Measurements from ENCODE around the gene BICRAL.
"Not testable (repeated sequence)": the region's sequence is repeated elsewhere in the genome, so short reads cannot be mapped to it uniquely, and the experiment has no call there.

BICRAL gene

DNA sequence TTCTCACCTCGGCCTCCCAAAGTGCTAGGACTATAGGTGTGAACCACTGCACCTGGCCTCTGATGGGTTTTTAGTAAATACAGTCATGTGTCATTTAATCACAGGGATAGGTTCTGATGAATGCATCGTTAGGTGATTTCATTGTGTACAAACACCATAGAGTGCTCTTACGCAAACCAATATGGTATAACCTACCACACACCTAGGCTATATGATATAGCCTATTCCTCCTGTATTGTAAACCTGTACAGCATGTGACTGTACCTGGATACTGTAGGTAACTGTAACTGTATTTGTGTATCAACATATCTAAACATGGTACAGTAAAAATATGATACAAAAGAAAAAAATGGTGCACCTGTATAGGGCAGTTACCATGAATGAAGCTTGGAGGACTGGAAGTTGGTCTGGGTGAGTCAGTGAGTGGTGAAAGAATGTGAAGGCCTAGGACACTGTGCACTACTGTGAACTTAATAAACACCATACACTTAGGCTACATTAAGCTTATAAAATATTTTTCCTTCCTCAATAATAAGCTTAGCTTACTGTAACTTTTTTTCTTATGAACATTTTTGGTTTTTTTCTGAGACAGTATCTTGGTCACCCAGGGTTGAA, 10.0 kb downstream of the BICRAL start:
- H3K36me3 ChIP-seq (ENCODE audit: control insufficient read depth, insufficient read depth, low read length), result no peaks in the 10 kb centered on the region
- H3K27ac ChIP-seq (ENCODE audit: low read length), result no peak overlapping the region
- H3K4me1 ChIP-seq (ENCODE audit: control insufficient read depth, insufficient read depth, low read length), result 0 out of 2 replicates have a peak, but pooled peaks cover 1% of the 10 kb centered on the region
- no CpG with 5 or more reads among the region's 3 CpGs for WGBS (ENCODE audit: insufficient coverage, insufficient read length)
- H3K27me3 ChIP-seq (ENCODE audit: control insufficient read depth, insufficient read depth, low read length), result no peaks in the 10 kb centered on the region
- H3K4me3 ChIP-seq (ENCODE audit: low read length), result no peak overlapping the region
- DNase-seq (ENCODE audit: low read depth, low spot score), result no peak
- no peaks in the 10 kb centered on the region; the same call in 1 of the 2 replicates for H3K9me3 ChIP-seq (ENCODE audit: control insufficient read depth, insufficient read depth, low read length)

- H3K27ac ChIP-seq (ENCODE audit: low read length), result no peak overlapping the region
- no peak for DNase-seq (ENCODE audit: low read depth, low spot score)
- H3K4me1 ChIP-seq (ENCODE audit: control insufficient read depth, insufficient read depth, low read length), result no peaks in the 10 kb centered on the region
- no peaks in the 10 kb centered on the region for H3K36me3 ChIP-seq (ENCODE audit: control insufficient read depth, insufficient read depth, low read length)
- no peak overlapping the region for H3K4me3 ChIP-seq (ENCODE audit: low read length)
- H3K27me3 ChIP-seq (ENCODE audit: control insufficient read depth, insufficient read depth, low read length), result no peaks in the 10 kb centered on the region
- WGBS (ENCODE audit: insufficient coverage, insufficient read length), result no CpG with 5 or more reads among the region's 1 CpG
- no peaks in the 10 kb centered on the region; the same call in 1 of the 2 replicates for H3K9me3 ChIP-seq (ENCODE audit: control insufficient read depth, insufficient read depth, low read length)
Observed at GRCh38 chr6:42795651-42796050, 13.8 kb downstream of the BICRAL start.

DNA sequence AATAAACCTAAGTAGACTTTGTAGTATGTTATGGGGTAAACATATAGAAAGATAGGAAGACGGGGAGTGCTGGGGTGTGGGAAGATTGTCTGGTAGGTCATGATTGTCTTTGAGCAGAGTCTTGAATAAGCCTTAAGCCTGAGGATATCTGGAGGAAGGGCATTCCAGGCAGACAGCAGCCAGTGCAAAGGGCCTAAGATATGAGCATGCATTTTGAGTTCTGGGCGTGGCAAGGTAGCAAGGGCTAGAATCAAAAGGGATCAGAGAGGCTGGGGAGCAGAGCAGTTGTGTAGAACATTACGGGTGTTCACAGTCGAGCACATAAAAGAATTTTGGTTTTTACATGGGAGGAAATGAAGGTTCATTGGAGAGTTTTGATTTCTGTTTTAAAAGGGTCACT, 14.3 kb downstream of the BICRAL start:
- Histone ChIP-seq H3K27me3 (ENCODE audit: control insufficient read depth, insufficient read depth, low read length) (no peaks in the 10 kb centered on the region), H3K4me3 (ENCODE audit: low read length) (no peak overlapping the region), H3K9me3 (ENCODE audit: control insufficient read depth, insufficient read depth, low read length) (no peaks in the 10 kb centered on the region; the same call in 1 of the 2 replicates), H3K36me3 (ENCODE audit: control insufficient read depth, insufficient read depth, low read length) (no peaks in the 10 kb centered on the region), H3K27ac (ENCODE audit: low read length) (no peak overlapping the region), H3K4me1 (ENCODE audit: control insufficient read depth, insufficient read depth, low read length) (no peaks in the 10 kb centered on the region)
- WGBS (ENCODE audit: insufficient coverage, insufficient read length), result no CpG with 5 or more reads among the region's 4 CpGs
- no peak for DNase-seq (ENCODE audit: low read depth, low spot score)

- H3K4me1 ChIP-seq (ENCODE audit: control insufficient read depth, insufficient read depth, low read length); H3K4me3 ChIP-seq (ENCODE audit: low read length); DNase-seq (ENCODE audit: low read depth, low spot score); H3K9me3 ChIP-seq (ENCODE audit: control insufficient read depth, insufficient read depth, low read length); H3K27ac ChIP-seq (ENCODE audit: low read length); H3K36me3 ChIP-seq (ENCODE audit: control insufficient read depth, insufficient read depth, low read length); H3K27me3 ChIP-seq (ENCODE audit: control insufficient read depth, insufficient read depth, low read length): not testable (repeated sequence)
- no CpG with 5 or more reads among the region's 3 CpGs for WGBS (ENCODE audit: insufficient coverage, insufficient read length)
Observed at GRCh38 chr6:42797696-42798095, 15.8 kb downstream of the BICRAL start.

- no CpG with 5 or more reads among the region's 7 CpGs for WGBS (ENCODE audit: insufficient coverage, insufficient read length)
- no peaks in the 10 kb centered on the region for H3K4me1 ChIP-seq (ENCODE audit: control insufficient read depth, insufficient read depth, low read length)
- H3K4me3 ChIP-seq (ENCODE audit: low read length), result no peak overlapping the region
- DNase-seq (ENCODE audit: low read depth, low spot score), result no peak
- no peaks in the 10 kb centered on the region for H3K27me3 ChIP-seq (ENCODE audit: control insufficient read depth, insufficient read depth, low read length)
- no peaks in the 10 kb centered on the region for H3K36me3 ChIP-seq (ENCODE audit: control insufficient read depth, insufficient read depth, low read length)
- no peak overlapping the region for H3K27ac ChIP-seq (ENCODE audit: low read length)
- no peaks in the 10 kb centered on the region for H3K9me3 ChIP-seq (ENCODE audit: control insufficient read depth, insufficient read depth, low read length)
Observed at GRCh38 chr6:42805297-42805861, 23.5 kb downstream of the BICRAL start.

GRCh38 chr6:42806359-42806758, 24.5 kb downstream of the BICRAL start:
- H3K36me3 ChIP-seq (ENCODE audit: control insufficient read depth, insufficient read depth, low read length); H3K4me3 ChIP-seq (ENCODE audit: low read length); H3K9me3 ChIP-seq (ENCODE audit: control insufficient read depth, insufficient read depth, low read length); H3K27me3 ChIP-seq (ENCODE audit: control insufficient read depth, insufficient read depth, low read length); H3K4me1 ChIP-seq (ENCODE audit: control insufficient read depth, insufficient read depth, low read length); DNase-seq (ENCODE audit: low read depth, low spot score); H3K27ac ChIP-seq (ENCODE audit: low read length): not testable (repeated sequence)
- no CpG with 5 or more reads among the region's 7 CpGs for WGBS (ENCODE audit: insufficient coverage, insufficient read length)

DNA sequence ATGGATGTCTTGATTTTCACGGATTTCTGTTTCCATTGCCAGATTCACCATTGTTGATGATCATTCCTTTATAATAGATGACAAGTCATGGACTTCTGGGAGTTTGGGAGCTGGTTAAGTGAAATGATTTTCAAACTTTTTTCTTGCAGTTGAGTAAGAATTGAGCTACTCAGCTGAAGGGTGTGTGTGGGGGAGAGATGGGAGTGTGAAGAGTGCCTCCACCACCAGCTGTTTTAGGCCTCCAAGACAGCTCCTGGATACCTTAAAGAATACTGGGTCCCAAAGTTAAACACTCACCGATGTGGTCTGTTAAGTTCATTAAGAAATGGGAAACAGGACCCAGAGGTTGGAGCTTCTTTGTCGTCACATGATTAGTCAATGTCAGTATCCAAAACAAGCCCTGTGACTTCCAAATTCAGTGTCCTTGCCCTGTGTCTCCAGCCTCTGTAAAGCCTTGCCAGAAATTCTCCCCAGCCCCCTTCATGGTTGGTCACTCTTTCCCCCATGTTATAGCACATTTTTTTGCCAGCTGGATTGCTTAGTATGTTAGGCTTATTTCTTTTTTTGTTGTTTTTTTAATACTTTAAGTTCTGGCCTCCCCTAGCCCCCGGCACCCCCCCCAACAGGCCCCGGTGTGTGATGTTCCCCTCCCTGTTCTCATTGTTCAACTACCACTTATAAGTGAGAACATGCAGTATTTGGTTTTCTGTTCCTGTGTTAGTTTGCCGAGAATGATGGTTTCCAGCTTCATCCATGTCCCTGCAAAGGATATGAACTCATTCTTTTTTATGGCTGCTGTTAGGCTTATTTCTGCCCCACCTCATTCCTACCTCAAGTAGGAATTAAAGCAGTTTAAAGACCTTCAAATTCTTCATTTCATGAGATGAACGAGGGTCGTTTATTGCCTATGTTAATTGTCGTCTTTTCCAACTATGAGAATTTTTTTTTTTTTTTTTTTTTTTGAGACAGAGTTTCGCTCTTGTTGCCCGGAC, 26.9 kb downstream of the BICRAL start:
- Histone ChIP-seq H3K27ac (ENCODE audit: low read length) (no peak overlapping the region), H3K27me3 (ENCODE audit: control insufficient read depth, insufficient read depth, low read length) (no peaks in the 10 kb centered on the region), H3K4me3 (ENCODE audit: low read length) (no peak overlapping the region), H3K4me1 (ENCODE audit: control insufficient read depth, insufficient read depth, low read length) (no peaks in the 10 kb centered on the region), H3K9me3 (ENCODE audit: control insufficient read depth, insufficient read depth, low read length) (no peaks in the 10 kb centered on the region), H3K36me3 (ENCODE audit: control insufficient read depth, insufficient read depth, low read length) (no peaks in the 10 kb centered on the region)
- no CpG with 5 or more reads among the region's 11 CpGs for WGBS (ENCODE audit: insufficient coverage, insufficient read length)
- no peak for DNase-seq (ENCODE audit: low read depth, low spot score)

- Histone ChIP-seq H3K27me3 (ENCODE audit: control insufficient read depth, insufficient read depth, low read length) (no peaks in the 10 kb centered on the region), H3K9me3 (ENCODE audit: control insufficient read depth, insufficient read depth, low read length) (no peaks in the 10 kb centered on the region), H3K36me3 (ENCODE audit: control insufficient read depth, insufficient read depth, low read length) (no peaks in the 10 kb centered on the region), H3K4me1 (ENCODE audit: control insufficient read depth, insufficient read depth, low read length) (no peaks in the 10 kb centered on the region), H3K27ac (ENCODE audit: low read length) (no peak overlapping the region), H3K4me3 (ENCODE audit: low read length) (no peak overlapping the region)
- no peak for DNase-seq (ENCODE audit: low read depth, low spot score)
- no CpG with 5 or more reads among the region's 2 CpGs for WGBS (ENCODE audit: insufficient coverage, insufficient read length)
Observed at GRCh38 chr6:42813074-42813645, 31.3 kb downstream of the BICRAL start.

DNA sequence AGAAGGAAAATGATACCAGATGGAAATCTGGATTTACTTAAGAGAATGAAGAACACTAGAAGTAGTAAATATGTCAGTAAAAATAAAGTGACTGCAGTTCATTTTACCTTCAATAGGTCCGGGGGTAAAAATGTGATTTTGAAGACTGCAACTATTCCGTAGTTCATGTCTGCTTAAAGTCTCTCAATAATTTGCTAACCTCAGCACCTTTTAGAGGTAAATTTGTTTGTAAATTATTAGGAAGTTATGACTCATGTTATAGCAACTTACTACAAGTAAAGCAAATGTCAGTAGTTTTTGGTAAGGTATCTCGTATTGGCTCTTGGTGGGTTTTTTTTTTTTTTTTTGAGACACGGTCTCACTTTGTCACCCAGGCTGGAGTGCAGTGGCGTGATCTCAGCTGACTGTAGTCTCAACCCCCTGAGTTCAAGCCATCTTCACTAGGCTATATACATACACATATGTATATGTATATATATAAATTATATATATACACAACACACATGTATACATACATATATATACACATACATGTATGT, 32.1 kb downstream of the BICRAL start:
- no peaks in the 10 kb centered on the region for H3K4me1 ChIP-seq (ENCODE audit: control insufficient read depth, insufficient read depth, low read length)
- H3K9me3 ChIP-seq (ENCODE audit: control insufficient read depth, insufficient read depth, low read length), result no peaks in the 10 kb centered on the region
- no peak overlapping the region for H3K27ac ChIP-seq (ENCODE audit: low read length)
- no peaks in the 10 kb centered on the region for H3K27me3 ChIP-seq (ENCODE audit: control insufficient read depth, insufficient read depth, low read length)
- H3K4me3 ChIP-seq (ENCODE audit: low read length), result no peak overlapping the region
- DNase-seq (ENCODE audit: low read depth, low spot score), result no peak
- H3K36me3 ChIP-seq (ENCODE audit: control insufficient read depth, insufficient read depth, low read length), result no peaks in the 10 kb centered on the region
- WGBS (ENCODE audit: insufficient coverage, insufficient read length), result no CpG with 5 or more reads among the region's 5 CpGs

GRCh38 chr6:42815726-42816125, 33.9 kb downstream of the BICRAL start:
- not testable (repeated sequence) for H3K4me3 ChIP-seq (ENCODE audit: low read length); H3K9me3 ChIP-seq (ENCODE audit: control insufficient read depth, insufficient read depth, low read length); H3K4me1 ChIP-seq (ENCODE audit: control insufficient read depth, insufficient read depth, low read length); H3K27ac ChIP-seq (ENCODE audit: low read length); H3K36me3 ChIP-seq (ENCODE audit: control insufficient read depth, insufficient read depth, low read length); H3K27me3 ChIP-seq (ENCODE audit: control insufficient read depth, insufficient read depth, low read length); DNase-seq (ENCODE audit: low read depth, low spot score)
- no CpG with 5 or more reads among the region's 8 CpGs for WGBS (ENCODE audit: insufficient coverage, insufficient read length)
